Sciatic nerve (tissue), 2 donors: Measurements from ENCODE around the gene LZTS2. TPM values are rescaled to one million over a fixed set of nuclear protein-coding genes. Genes with fewer than 3 reads are reported as not detected.

ENCODE experiments used
- ATAC-seq: fragments of 200-7000 bp; cut with Tn5 transposase; one replicate; pipeline ENCODE4 v1.9.1; 2020; ENCODE audit warnings: mild to moderate bottlenecking, moderate library complexity
- DNase-seq: peaks from one replicate; pipeline ENCODE4 v3.0.0-alpha.2; 2020; ENCODE audit warnings: low spot score
- intact Hi-C: fragments of 100-400 bp; cut with DNase I; formaldehyde crosslinking; loops from one replicate; pipeline ENCODE4 v1.14.2; 2022
- total RNA-seq: library from RNA; stranded (reverse); fragmentation: NEBNext Ultra II Directional; extraction: Animal tissue kit (Norgen Biotek cat#: 25700); gene quantifications from one replicate; pipeline ENCODE4 v1.2.1, GENCODE V29; 2021
- donor health status: DM: no; HTN: no; CAD: no.
- donor health status: DM: no; HTN: no; CAD: no.

Gene LZTS2
- total RNA-seq, 1 donor from 2014 or later: 78.6 TPM

- intact Hi-C loops: no loop called here
- no peak for DNase-seq
- ATAC-seq: no peak
Measured at GRCh38 chr10:101008823-101009423, 9.3 kb downstream of the LZTS2 start.

GRCh38 chr10:101010329-101010728 is 10.7 kb downstream of the LZTS2 start:
- no peak for DNase-seq
- intact Hi-C loops: no loop called here
- ATAC-seq: no peak

GRCh38 chr10:101011517-101012423 is 12.2 kb downstream of the LZTS2 start:
- DNase-seq (no peak), ATAC-seq (no peak)
- intact Hi-C loops: no loop called here

GRCh38 chr10:101012525-101013364 is 13.1 kb downstream of the LZTS2 start:
- ATAC-seq (peak; percentile 90), DNase-seq (peak; percentile 96)
- intact Hi-C loops: no loop called here

GRCh38 chr10:101013365-101013825 is 13.8 kb downstream of the LZTS2 start:
- intact Hi-C loops: no loop called here
- ATAC-seq: no peak
- no peak for DNase-seq

- peak; percentile 92 for DNase-seq
- ATAC-seq: peak; percentile 76
- intact Hi-C loops: loop anchor here (1.0 kb wide), 1 partner anchor 49 kb away; no protein-coding TSS in a partner anchor
Measured at GRCh38 chr10:101014230-101014884, 14.7 kb downstream of the LZTS2 start.

- intact Hi-C loops: loop anchor here (1.0 kb wide), 1 partner anchor 48 kb away; no protein-coding TSS in a partner anchor
- DNase-seq (no peak), ATAC-seq (no peak)
Measured at GRCh38 chr10:101014966-101015581, 15.5 kb downstream of the LZTS2 start.

- ATAC-seq (no peak), DNase-seq (no peak)
- intact Hi-C loops: no loop called here
Measured at GRCh38 chr10:101015582-101015973, 16.0 kb downstream of the LZTS2 start.

GRCh38 chr10:101016814-101017213 is 17.2 kb downstream of the LZTS2 start:
- no peak for ATAC-seq
- no peak for DNase-seq
- intact Hi-C loops: no loop called here

- no peak for DNase-seq
- intact Hi-C loops: no loop called here
- ATAC-seq: peak; percentile 31
Measured at GRCh38 chr10:101018118-101018599, 18.6 kb downstream of the LZTS2 start.

GRCh38 chr10:101018600-101019439 is 19.2 kb downstream of the LZTS2 start:
- peak; percentile 72 for ATAC-seq
- intact Hi-C loops: no loop called here
- peak; percentile 92 for DNase-seq

GRCh38 chr10:101019440-101019703 is 19.8 kb downstream of the LZTS2 start:
- intact Hi-C loops: no loop called here
- ATAC-seq: no peak
- DNase-seq: no peak

- intact Hi-C loops: no loop called here
- ATAC-seq (no peak), DNase-seq (no peak)
Measured at GRCh38 chr10:101020427-101021075, 20.9 kb downstream of the LZTS2 start.

- intact Hi-C loops: no loop called here
- no peak for ATAC-seq
- no peak for DNase-seq
Measured at GRCh38 chr10:101021239-101021638, 21.6 kb downstream of the LZTS2 start.

GRCh38 chr10:101021692-101022251 is 22.2 kb downstream of the LZTS2 start:
- ATAC-seq (no peak), DNase-seq (no peak)
- intact Hi-C loops: no loop called here

- DNase-seq: no peak
- intact Hi-C loops: no loop called here
- ATAC-seq: no peak
Measured at GRCh38 chr10:101022967-101023705, 23.5 kb downstream of the LZTS2 start.
